GM23248 (cell line): ENCODE results near the gene CNIH1. TPM values are rescaled to one million over a fixed set of nuclear protein-coding genes. Genes with fewer than 3 reads are reported as not detected.
"Not testable (repeated sequence)": the region's sequence is repeated elsewhere in the genome, so short reads cannot be mapped to it uniquely, and the experiment has no call there.

Experiments used
- DNase-seq: peaks from one replicate; pipeline ENCODE4 v3.0.0-alpha.2; 2015
- H2AFZ ChIP-seq: fragments of 200-600 bp; sonication (generic); 2 replicates; pipeline ENCODE4 v1.6.1; 2016; ENCODE audit warnings: antibody characterized with exemption
- H3F3A ChIP-seq: fragments of 200-600 bp; sonication (generic); 2 replicates; pipeline ENCODE4 v1.6.1; 2016; ENCODE audit warnings: mild to moderate bottlenecking, antibody characterized with exemption, mixed run types; ENCODE audit not compliant: insufficient read depth
- H3K27ac ChIP-seq: fragments of 200-600 bp; sonication (generic); 2 replicates; pipeline ENCODE4 v1.5.1; 2016; ENCODE audit warnings: mild to moderate bottlenecking
- H3K27me3 ChIP-seq: fragments of 200-600 bp; sonication (generic); replicated peaks from 2 replicates; pipeline ENCODE4 v1.6.1; 2016; ENCODE audit warnings: mild to moderate bottlenecking; ENCODE audit not compliant: insufficient read depth
- H3K36me3 ChIP-seq: fragments of 200-600 bp; sonication (generic); 2 replicates; pipeline ENCODE4 v1.6.1; 2016; ENCODE audit warnings: low read depth, mild to moderate bottlenecking
- H3K4me1 ChIP-seq: fragments of 200-600 bp; sonication (generic); 2 replicates; pipeline ENCODE4 v1.6.1; 2016; ENCODE audit warnings: mild to moderate bottlenecking; ENCODE audit not compliant: insufficient read depth
- H3K4me2 ChIP-seq: fragments of 200-600 bp; sonication (generic); one replicate; pipeline ENCODE4 v1.6.1; 2016; ENCODE audit warnings: mild to moderate bottlenecking; ENCODE audit not compliant: unreplicated experiment
- H3K4me3 ChIP-seq: fragments of 200-600 bp; sonication (generic); 2 replicates; pipeline ENCODE4 v1.5.1; 2016; ENCODE audit warnings: mild to moderate bottlenecking
- H3K79me2 ChIP-seq: fragments of 200-600 bp; sonication (generic); 2 replicates; pipeline ENCODE4 v1.6.1; 2016; ENCODE audit warnings: mild to moderate bottlenecking; ENCODE audit not compliant: insufficient read depth
- H3K9ac ChIP-seq: fragments of 200-600 bp; sonication (generic); 2 replicates; pipeline ENCODE4 v1.6.1; 2016; ENCODE audit warnings: mild to moderate bottlenecking
- H3K9me2 ChIP-seq: fragments of 200-600 bp; sonication (generic); 2 replicates; pipeline ENCODE4 v1.6.1; 2016; ENCODE audit warnings: mixed run types, mild to moderate bottlenecking, moderate library complexity; ENCODE audit not compliant: insufficient read depth
- H3K9me3 ChIP-seq: fragments of 200-600 bp; sonication (generic); one replicate; pipeline ENCODE4 v1.6.1; 2017; ENCODE audit warnings: low read depth
- H4K20me1 ChIP-seq: fragments of 200-600 bp; sonication (generic); 2 replicates; pipeline ENCODE4 v1.6.0; 2016; ENCODE audit not compliant: insufficient read depth
- EZH2 ChIP-seq: fragments of 200-600 bp; sonication (generic); IDR thresholded peaks from 2 replicates; pipeline ENCODE4 v1.6.1; 2018; ENCODE audit warnings: antibody characterized with exemption, mild to moderate bottlenecking; ENCODE audit not compliant: insufficient read depth, poor library complexity, severe bottlenecking
- EZH2phosphoT487 ChIP-seq: fragments of 200-600 bp; sonication (generic); IDR thresholded peaks from 2 replicates; pipeline ENCODE4 v1.6.1; 2018; ENCODE audit warnings: antibody characterized with exemption, moderate library complexity, mild to moderate bottlenecking, low read depth; ENCODE audit not compliant: insufficient read depth
- WGBS, 2 experiments: methylation state at CpG; one replicate each; pipeline ENCODE4 v1.1.6; 2015 to 2017; ENCODE audit warnings: low lambda C conversion rate in 2 of 2, low coverage in 1 of 2; ENCODE audit errors: missing lambda C conversion rate in 2 of 2; 5-methylcytosine and 5-hydroxymethylcytosine counted together
- in situ Hi-C: fragments of 300-500 bp; cut with MboI; formaldehyde crosslinking; loops from 2 replicates; pipeline ENCODE4 v1.15.0; 2020
- polyA plus RNA-seq: library from polyadenylated mRNA; unstranded; fragments of >200 nt; fragmentation: Nextera tagmentation; extraction: Ambion mirVana; gene quantifications from 2 replicates; pipeline ENCODE4 v1.2.1, GENCODE V29; 2016
- total RNA-seq: library from RNA; depleted of rRNA; stranded (reverse); fragments of >200 nt; shearing (Covaris generic); gene quantifications from 2 replicates; pipeline ENCODE4 v1.2.3, GENCODE V29; 2014

The CNIH1 gene
- total and polyA plus RNA-seq, 2 experiments from 2014 or later: 259 to 315 TPM

- Histone ChIP-seq H3K36me3 (no peaks in the 10 kb centered on the region), H3K9ac (peak overlapping the region; percentile 67), H3K27ac (peak overlapping the region; percentile 18; the same call in 1 of the 2 replicates), H2AFZ (peak overlapping the region; percentile 89), H3K4me2 (peak overlapping the region; percentile 82), H3K9me3 (no peaks in the 10 kb centered on the region), H3K9me2 (no peaks in the 10 kb centered on the region), H3K27me3 (no peaks in the 10 kb centered on the region), H3K79me2 (peaks cover 14% of the 10 kb centered on the region; the same call in 1 of the 2 replicates), H3F3A (no peaks in the 10 kb centered on the region), H4K20me1 (no peaks in the 10 kb centered on the region), H3K4me1 (no peaks in the 10 kb centered on the region), H3K4me3 (peak overlapping the region; percentile 75)
- no peak for DNase-seq
- WGBS, 2 experiments: 60 to 62% methylated on average over 9 of the region's 9 CpGs
- TF ChIP-seq EZH2phosphoT487 (no peak), EZH2 (no peak)
- in situ Hi-C loops: no loop called here
Measured at GRCh38 chr14:54396183-54396492, 45.0 kb downstream of the CNIH1 start.

GRCh38 chr14:54395716-54396115 lies 45.5 kb downstream of the CNIH1 start:
- no peak overlapping the region; the same call in 1 of the 2 replicates for H2AFZ ChIP-seq
- no peak overlapping the region for H3K4me2 ChIP-seq
- no peaks in the 10 kb centered on the region for H3K9me2 ChIP-seq
- H3K4me1 ChIP-seq: no peaks in the 10 kb centered on the region
- H3K9ac ChIP-seq: no peak overlapping the region
- 97 to 100% methylated on average over 2 of the region's 2 CpGs for WGBS, 2 experiments
- no peaks in the 10 kb centered on the region for H3K27me3 ChIP-seq
- H3K9me3 ChIP-seq: no peaks in the 10 kb centered on the region
- no peak overlapping the region for H3K4me3 ChIP-seq
- DNase-seq: no peak
- in situ Hi-C loops: no loop called here
- TF ChIP-seq EZH2phosphoT487: no peak
- TF ChIP-seq EZH2: no peak
- no peaks in the 10 kb centered on the region for H3K36me3 ChIP-seq
- peaks cover 14% of the 10 kb centered on the region; the same call in 1 of the 2 replicates for H3K79me2 ChIP-seq
- no peaks in the 10 kb centered on the region for H3F3A ChIP-seq
- no peaks in the 10 kb centered on the region for H4K20me1 ChIP-seq
- no peak overlapping the region for H3K27ac ChIP-seq

- TF ChIP-seq EZH2 (no peak), EZH2phosphoT487 (no peak)
- no peaks in the 10 kb centered on the region for H3K9me2 ChIP-seq
- H3K9me3 ChIP-seq: no peaks in the 10 kb centered on the region
- H4K20me1 ChIP-seq: no peaks in the 10 kb centered on the region
- no peak overlapping the region for H3K4me3 ChIP-seq
- no peak overlapping the region for H2AFZ ChIP-seq
- H3K4me2 ChIP-seq: no peak overlapping the region
- no peak overlapping the region for H3K9ac ChIP-seq
- peaks cover 14% of the 10 kb centered on the region; the same call in 1 of the 2 replicates for H3K79me2 ChIP-seq
- H3F3A ChIP-seq: no peaks in the 10 kb centered on the region
- H3K36me3 ChIP-seq: no peaks in the 10 kb centered on the region
- in situ Hi-C loops: no loop called here
- no peak for DNase-seq
- no peaks in the 10 kb centered on the region for H3K4me1 ChIP-seq
- H3K27ac ChIP-seq: no peak overlapping the region
- no peaks in the 10 kb centered on the region for H3K27me3 ChIP-seq
- 82 to 84% methylated on average over 4 of the region's 4 CpGs for WGBS, 2 experiments
Measured at GRCh38 chr14:54395284-54395683, 45.9 kb downstream of the CNIH1 start.

- H3K9me3 ChIP-seq: no peaks in the 10 kb centered on the region
- no peaks in the 10 kb centered on the region for H3K4me1 ChIP-seq
- no peak for DNase-seq
- H3K27ac ChIP-seq: no peak overlapping the region
- H3K9ac ChIP-seq: no peak overlapping the region
- H3K4me2 ChIP-seq: no peak overlapping the region
- H4K20me1 ChIP-seq: no peaks in the 10 kb centered on the region
- WGBS, 2 experiments: 95 to 97% methylated on average over 20 to 27 of the region's 27 CpGs
- H3K79me2 ChIP-seq: peaks cover 14% of the 10 kb centered on the region; the same call in 1 of the 2 replicates
- no peaks in the 10 kb centered on the region for H3K27me3 ChIP-seq
- no peak overlapping the region for H3K4me3 ChIP-seq
- no peaks in the 10 kb centered on the region for H3F3A ChIP-seq
- in situ Hi-C loops: no loop called here
- H3K36me3 ChIP-seq: no peaks in the 10 kb centered on the region
- TF ChIP-seq EZH2 (no peak), EZH2phosphoT487 (no peak)
- no peaks in the 10 kb centered on the region for H3K9me2 ChIP-seq
- H2AFZ ChIP-seq: no peak overlapping the region
Measured at GRCh38 chr14:54394596-54394995, 46.6 kb downstream of the CNIH1 start.

GRCh38 chr14:54392986-54393884 lies 47.9 kb downstream of the CNIH1 start:
- H3K9ac ChIP-seq, H4K20me1 ChIP-seq, H3K36me3 ChIP-seq, H3K79me2 ChIP-seq, in situ Hi-C loops, DNase-seq, H2AFZ ChIP-seq, H3K4me1 ChIP-seq, H3K4me3 ChIP-seq, H3F3A ChIP-seq, H3K9me2 ChIP-seq, H3K9me3 ChIP-seq, H3K4me2 ChIP-seq, H3K27ac ChIP-seq, H3K27me3 ChIP-seq: not testable (repeated sequence)
- WGBS, 2 experiments: 88 to 91% methylated on average over 34 to 62 of the region's 68 CpGs
